ENCODE data around the gene NFE2. TPM values are rescaled to one million over a fixed set of nuclear protein-coding genes. Genes with fewer than 3 reads are reported as not detected.

NFE2 gene
- total RNA-seq, 1 experiment from 2014 or later = 0.69 TPM

GRCh38 chr12:54258201-54258681 is 42.6 kb downstream of the NFE2 start:
- DNase-seq (ENCODE audit: extremely low read depth, low read depth) = no peak

- no peak for DNase-seq (ENCODE audit: extremely low read depth, low read depth)
Observed at GRCh38 chr12:54257332-54257731, 43.5 kb downstream of the NFE2 start.

GRCh38 chr12:54253240-54253639 is 47.6 kb downstream of the NFE2 start:
- no peak for DNase-seq (ENCODE audit: extremely low read depth, low read depth)

- DNase-seq (ENCODE audit: extremely low read depth, low read depth) = peak; percentile 44
Observed at GRCh38 chr12:54251667-54252284, 49.0 kb downstream of the NFE2 start.

- DNase-seq (ENCODE audit: extremely low read depth, low read depth) = no peak
Observed at GRCh38 chr12:54249489-54249888, 51.3 kb downstream of the NFE2 start.

GRCh38 chr12:54246011-54246641 is 54.7 kb downstream of the NFE2 start:
- DNase-seq (ENCODE audit: extremely low read depth, low read depth) = no peak

Small RNAs within 50 kb of the gene (small RNA-seq; reads per million reads assigned to genes)
- 16.8 to 401 reads per million in 2 experiments for gene MIR148B
- gene RN7SL390P = 0 reads per million in 2 experiments
- gene RN7SL744P = 0 reads per million in 2 experiments
- 0 reads per million in 2 experiments for gene RNU6-950P

Other genes starting within 250 kb of the NFE2 start
- gene HOXC4, start 247.2 kb downstream of the NFE2 start, total RNA-seq (2014; rRNA removed; shearing (Covaris generic)) = 0.12 TPM in 1 of 2 replicates, not detected in the other
- 44.2 and 49.8 TPM in 2 replicates for gene SMUG1, start 112.0 kb downstream of the NFE2 start, total RNA-seq (2014; rRNA removed; shearing (Covaris generic))
- gene CBX5, start 20.9 kb downstream of the NFE2 start, total RNA-seq (2014; rRNA removed; shearing (Covaris generic)) = 41.6 and 48.5 TPM in 2 replicates
- 612 and 670 TPM in 2 replicates for gene HNRNPA1, start 20.3 kb downstream of the NFE2 start, total RNA-seq (2014; rRNA removed; shearing (Covaris generic))
- gene COPZ1, start 24.1 kb upstream of the NFE2 start, total RNA-seq (2014; rRNA removed; shearing (Covaris generic)) = 293 and 294 TPM in 2 replicates
- gene GPR84, start 63.5 kb upstream of the NFE2 start, total RNA-seq (2014; rRNA removed; shearing (Covaris generic)) = not detected in 2 replicates
- 5.3 and 5.5 TPM in 2 replicates for gene ZNF385A, start 83.7 kb upstream of the NFE2 start, total RNA-seq (2014; rRNA removed; shearing (Covaris generic))
- gene ITGA5, start 118.3 kb upstream of the NFE2 start, total RNA-seq (2014; rRNA removed; shearing (Covaris generic)) = 31.2 and 36.1 TPM in 2 replicates
- not detected in 2 replicates for gene GTSF1, start 172.6 kb upstream of the NFE2 start, total RNA-seq (2014; rRNA removed; shearing (Covaris generic))
- not detected in 2 replicates for gene NCKAP1L, start 196.7 kb upstream of the NFE2 start, total RNA-seq (2014; rRNA removed; shearing (Covaris generic))
- gene PDE1B, start 248.6 kb upstream of the NFE2 start, total RNA-seq (2014; rRNA removed; shearing (Covaris generic)) = not detected in 2 replicates